HL-60 (cell line): ENCODE results near the gene WWOX.

ENCODE experiments used
- CTCF ChIP-seq: IDR thresholded peaks from one replicate; pipeline ENCODE4 v1.5.1; 2011; ENCODE audit warnings: low read length, control low read depth, inconsistent platforms; ENCODE audit not compliant: insufficient read depth
- POLR2AphosphoS5 ChIP-seq: IDR thresholded peaks from 2 replicates; pipeline ENCODE4 v1.6.1; 2012; ENCODE audit warnings: low read depth

- TF ChIP-seq POLR2AphosphoS5 (no peak), CTCF (no peak)
These were observed 71.1 kb downstream of the WWOX start for GRCh38 chr16:78170494-78170933.
